Naive thymus-derived CD8-positive, alpha-beta T cell (primary cell): Measurements from ENCODE around the gene UBXN10. TPM values are rescaled to one million over a fixed set of nuclear protein-coding genes. Genes with fewer than 3 reads are reported as not detected.

Experiments used
- ATAC-seq, 2 donors: fragments of 150-1000 bp; cut with Tn5 transposase in 1 of 2; sonication (Bioruptor Pico), chemical (Tn5 transposase) in 1 of 2; 1 replicate in 1 of 2; 2 replicates in 1 of 2; pipeline ENCODE4 v1.10.0; 2021; ENCODE audit warnings: mild to moderate bottlenecking in 2 of 2, moderate library complexity in 2 of 2
- POLR2A ChIA-PET: fragments of 350-600 bp; sonication (Branson Sonifier 250); formaldehyde crosslinking; loops from one replicate; lab custom pipeline; 2021; ENCODE audit warnings: antibody characterized with exemption; lab: Charles Lee
- DNase-seq, 10 donors: peaks; one replicate each; pipeline versions ENCODE4 v3.0.0 to v3.0.0-alpha.2; 2020 to 2022
- H3K27ac Mint-ChIP-seq, 10 donors: one replicate each; pipeline ENCODE4 v1.8.0; 2020 to 2022; ENCODE audit warnings: mild to moderate bottlenecking in 10 of 10, mixed read lengths in 10 of 10, moderate library complexity in 4 of 10, inconsistent platforms in 1 of 10
- H3K27me3 Mint-ChIP-seq, 5 donors: one replicate each; pipeline ENCODE4 v1.8.0; 2021 to 2022; ENCODE audit warnings: mixed read lengths in 5 of 5
- H3K36me3 Mint-ChIP-seq, 3 donors: one replicate each; pipeline ENCODE4 v1.8.0; 2020 to 2022; ENCODE audit warnings: mixed read lengths in 3 of 3, mild to moderate bottlenecking in 2 of 3, inconsistent platforms in 1 of 3
- H3K4me1 Mint-ChIP-seq, 4 donors: one replicate each; pipeline ENCODE4 v1.8.0; 2021 to 2022; ENCODE audit warnings: mixed read lengths in 4 of 4
- H3K4me3 Mint-ChIP-seq, 10 donors: one replicate each; pipeline ENCODE4 v1.8.0; 2020 to 2022; ENCODE audit warnings: mild to moderate bottlenecking in 10 of 10, mixed read lengths in 10 of 10, moderate library complexity in 6 of 10, inconsistent platforms in 1 of 10
- H3K9me3 Mint-ChIP-seq, 9 donors: one replicate each; pipeline ENCODE4 v1.8.0; 2020 to 2022; ENCODE audit warnings: mixed read lengths in 9 of 9, mild to moderate bottlenecking in 3 of 9, inconsistent platforms in 1 of 9, moderate library complexity in 1 of 9
- polyA plus RNA-seq, 3 donors: library from polyadenylated mRNA; unstranded; fragments of 300-500 nt; fragmentation: Illumina TruSeq; gene quantifications; one replicate each; pipeline ENCODE4 v1.2.3, GENCODE V29; 2021
- total RNA-seq, 8 experiments: library from RNA in 2 of 8; stranded (reverse) in 2 of 8; gene quantifications; one replicate each; pipeline ENCODE4 v1.2.3 and lab custom pipeline; 2021 to 2026

UBXN10 gene
- total and polyA plus RNA-seq, 5 experiments from 2014 or later = 0.04 to 0.30 (median 0.07) TPM; not detected in 2

DNA sequence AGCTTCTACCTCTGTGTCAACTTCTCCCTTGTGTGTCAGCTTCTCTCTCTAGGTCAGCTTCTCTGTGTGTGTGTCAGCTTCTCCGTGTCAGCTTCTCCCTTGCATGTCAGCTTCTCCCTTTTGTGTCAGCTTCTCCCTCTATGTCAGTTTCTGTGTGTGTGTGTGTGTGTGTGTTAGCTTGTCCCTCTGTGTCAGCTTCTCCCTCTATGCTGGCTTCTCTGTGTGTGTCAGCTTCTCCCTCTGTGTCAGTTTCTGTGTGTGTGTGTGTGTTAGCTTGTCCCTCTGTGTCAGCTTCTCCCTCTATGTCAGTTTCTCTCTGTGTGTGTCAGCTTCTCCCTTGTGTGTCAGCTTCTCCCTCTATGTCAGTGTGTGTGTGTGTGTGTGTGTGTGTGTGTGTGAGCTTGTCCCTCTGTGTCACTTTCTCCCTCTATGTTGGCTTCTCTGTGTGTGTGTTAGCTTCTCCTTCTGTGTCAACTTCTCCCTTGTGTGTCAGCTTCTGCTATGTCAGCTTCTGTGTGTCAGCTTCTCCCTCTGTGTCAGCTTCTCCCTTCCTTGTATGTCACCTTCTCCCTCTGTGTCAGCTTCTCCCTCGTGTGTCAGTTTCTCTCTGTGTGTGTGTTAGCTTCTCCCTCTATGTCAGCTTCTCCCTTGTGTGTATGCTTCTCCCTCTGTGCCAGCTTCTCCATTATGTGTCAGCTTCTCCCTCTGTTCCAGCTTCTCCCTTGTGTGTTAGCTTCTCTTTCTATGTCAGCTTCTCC, 6.3 kb upstream of the UBXN10 start:
- H3K4me3 Mint-ChIP-seq = no peak overlapping the region
- ATAC-seq (no peak), DNase-seq (peak in 1 of 10 donors; percentile 23)
- peak overlapping the region in 5 of 10 donors; percentile 16 to 84 (median 47) for H3K27ac Mint-ChIP-seq
- H3K27me3 Mint-ChIP-seq = peaks cover 0 to 2% (median 0%) of the 10 kb centered on the region in 5 donors
- H3K36me3 Mint-ChIP-seq = no peaks in the 10 kb centered on the region
- H3K4me1 Mint-ChIP-seq = peaks cover 12 to 18% (median 16%) of the 10 kb centered on the region in 4 donors
- POLR2A ChIA-PET = no interaction called here
- H3K9me3 Mint-ChIP-seq = peaks cover 0 to 14% (median 0%) of the 10 kb centered on the region in 9 donors

GRCh38 chr1:20180129-20180843, 5.6 kb upstream of the UBXN10 start:
- H3K4me1 Mint-ChIP-seq = peaks cover 18 to 20% (median 19%) of the 10 kb centered on the region in 4 donors
- peak overlapping the region in 3 of 10 donors; percentile 35 to 84 (median 77) for H3K27ac Mint-ChIP-seq
- ATAC-seq (no peak), DNase-seq (peak in 1 of 10 donors; percentile 24)
- POLR2A ChIA-PET = no interaction called here
- H3K27me3 Mint-ChIP-seq = peaks cover 0 to 2% (median 0%) of the 10 kb centered on the region in 5 donors
- no peaks in the 10 kb centered on the region for H3K36me3 Mint-ChIP-seq
- H3K9me3 Mint-ChIP-seq = peaks cover 0 to 14% (median 0%) of the 10 kb centered on the region in 9 donors
- H3K4me3 Mint-ChIP-seq = no peak overlapping the region

DNA sequence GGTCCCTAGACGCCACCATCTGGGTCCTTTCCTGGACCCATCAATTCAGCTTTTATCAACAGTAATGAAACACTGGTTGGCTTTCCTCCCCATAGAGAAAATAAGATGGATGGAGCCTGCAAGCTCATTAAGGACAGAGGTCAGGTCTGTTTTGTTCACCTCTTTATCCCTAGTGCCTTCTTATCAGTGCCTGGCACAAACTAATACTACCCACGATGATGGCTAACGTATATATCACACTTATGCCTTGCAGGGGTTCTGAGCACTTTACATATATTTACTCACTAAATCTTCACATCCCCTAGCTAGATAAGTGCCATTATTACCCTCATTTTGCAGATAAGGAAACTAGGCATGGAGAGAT, 5.1 kb upstream of the UBXN10 start:
- no peak for DNase-seq
- Mint-ChIP-seq H3K36me3 (no peaks in the 10 kb centered on the region), H3K4me3 (no peak overlapping the region), H3K4me1 (peaks cover 21 to 23% (median 22%) of the 10 kb centered on the region in 4 donors), H3K27me3 (peaks cover 0 to 2% (median 0%) of the 10 kb centered on the region in 5 donors), H3K9me3 (peaks cover 0 to 14% (median 0%) of the 10 kb centered on the region in 9 donors), H3K27ac (no peak overlapping the region)
- POLR2A ChIA-PET = no interaction called here
- no peak for ATAC-seq

DNA sequence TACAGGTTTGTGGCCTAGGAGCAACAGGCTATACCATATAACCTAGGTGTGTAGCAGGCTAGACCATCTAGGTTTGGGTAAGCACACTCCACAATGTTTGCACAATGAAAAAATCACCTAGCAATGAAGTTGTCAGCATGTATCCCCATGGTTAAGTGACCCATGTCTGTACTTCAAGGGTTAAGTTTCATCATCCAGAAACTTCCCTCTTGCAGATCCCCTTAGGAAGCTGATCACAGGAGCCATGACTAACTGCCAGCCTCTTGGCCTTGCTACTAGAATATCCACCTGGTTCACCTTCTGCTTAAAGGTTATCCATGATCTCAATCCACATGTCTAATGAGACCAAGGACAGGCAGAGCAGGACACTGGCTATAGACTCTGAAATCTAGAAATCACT, 3.5 kb upstream of the UBXN10 start:
- Mint-ChIP-seq H3K9me3 (peaks cover 0 to 14% (median 0%) of the 10 kb centered on the region in 9 donors), H3K27me3 (peaks cover 0 to 2% (median 0%) of the 10 kb centered on the region in 5 donors), H3K4me3 (no peak overlapping the region), H3K27ac (no peak overlapping the region), H3K4me1 (peaks cover 32 to 37% (median 34%) of the 10 kb centered on the region in 4 donors), H3K36me3 (no peaks in the 10 kb centered on the region)
- no peak for ATAC-seq
- DNase-seq = peak in 1 of 10 donors; percentile 28
- POLR2A ChIA-PET = no interaction called here

- H3K9me3 Mint-ChIP-seq = peaks cover 0 to 14% (median 0%) of the 10 kb centered on the region in 9 donors
- peak in 1 of 10 donors; percentile 50 for DNase-seq
- ATAC-seq = no peak
- H3K4me3 Mint-ChIP-seq = no peak overlapping the region
- H3K27me3 Mint-ChIP-seq = peaks cover 0 to 2% (median 0%) of the 10 kb centered on the region in 5 donors
- H3K27ac Mint-ChIP-seq = peak overlapping the region in 3 of 10 donors; percentile 30 to 82 (median 58)
- H3K36me3 Mint-ChIP-seq = no peaks in the 10 kb centered on the region
- peaks cover 34 to 43% (median 40%) of the 10 kb centered on the region in 4 donors for H3K4me1 Mint-ChIP-seq
- POLR2A ChIA-PET = no interaction called here
These were observed 2.9 kb upstream of the UBXN10 start for GRCh38 chr1:20183035-20183434.

DNA sequence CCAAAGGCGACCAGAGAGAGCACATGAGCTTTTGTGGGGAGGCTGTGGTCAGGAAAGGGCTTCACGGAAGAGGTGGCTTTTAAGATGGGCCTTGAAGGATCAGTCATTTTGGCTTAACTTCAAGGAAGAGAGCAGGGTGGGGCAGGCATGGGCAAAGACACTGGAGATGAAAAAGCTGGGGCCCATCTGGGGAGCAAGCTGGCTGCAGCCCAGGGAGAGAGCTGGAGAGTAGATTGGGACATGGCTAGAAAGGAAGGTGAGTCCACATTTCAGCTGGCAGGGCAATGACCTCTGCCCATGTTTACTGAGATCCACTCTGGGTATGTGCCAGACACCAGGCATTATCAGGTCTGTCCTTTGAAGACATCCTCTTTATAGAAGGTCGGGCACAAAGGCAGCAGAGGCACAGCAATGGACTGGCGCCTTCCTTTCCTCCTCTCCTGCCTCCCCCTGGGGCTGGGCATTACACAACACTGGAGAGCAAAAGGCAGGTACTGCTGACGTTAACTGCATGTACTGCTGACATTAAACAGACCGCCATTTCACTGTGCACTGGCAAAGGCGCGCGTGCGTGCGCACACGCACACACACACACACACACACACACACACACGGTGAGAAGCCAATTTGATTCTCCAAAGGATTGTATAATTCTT, 2.2 kb upstream of the UBXN10 start:
- Mint-ChIP-seq H3K4me3 (peak overlapping the region in 5 of 10 donors; percentile 6 to 38 (median 15)), H3K27ac (peak overlapping the region in 6 of 10 donors; percentile 23 to 82 (median 59))

DNA sequence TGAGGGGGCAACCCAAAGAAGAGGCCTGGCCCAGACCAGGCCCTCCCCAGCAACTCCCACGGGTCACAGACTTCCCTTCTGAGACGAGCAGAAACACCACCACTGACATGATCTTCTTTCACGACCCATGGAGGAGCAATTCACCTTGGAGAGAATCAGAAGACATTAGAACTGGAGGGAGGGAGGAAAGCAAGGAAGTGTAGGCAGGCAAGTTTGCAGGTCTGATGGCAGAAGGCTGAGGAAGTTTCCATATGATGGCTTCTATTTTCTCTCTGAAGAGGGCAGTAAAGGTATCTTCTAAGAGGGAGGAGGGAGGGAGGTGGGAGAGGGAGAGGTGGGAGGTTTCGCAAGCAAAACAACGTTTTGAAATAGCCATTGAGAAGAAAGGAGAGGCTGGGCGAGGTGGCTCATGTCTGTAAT, 1.4 kb upstream of the UBXN10 start:
- DNase-seq (no peak), ATAC-seq (no peak)
- peak overlapping the region in 8 of 10 donors; percentile 3 to 91 (median 60) for H3K27ac Mint-ChIP-seq
- peaks cover 0 to 9% (median 0%) of the 10 kb centered on the region in 5 donors for H3K27me3 Mint-ChIP-seq
- POLR2A ChIA-PET = no interaction called here
- peaks cover 0 to 10% (median 0%) of the 10 kb centered on the region in 9 donors for H3K9me3 Mint-ChIP-seq
- peak overlapping the region in 9 of 10 donors; percentile 9 to 89 (median 74) for H3K4me3 Mint-ChIP-seq
- H3K36me3 Mint-ChIP-seq = no peaks in the 10 kb centered on the region
- peaks cover 36 to 50% (median 46%) of the 10 kb centered on the region in 4 donors for H3K4me1 Mint-ChIP-seq

More for the DNA sequence above, 2.2 kb upstream of the UBXN10 start:
- ATAC-seq (no peak), DNase-seq (peak in 1 of 10 donors; percentile 42)
- peaks cover 0 to 14% (median 0%) of the 10 kb centered on the region in 9 donors for H3K9me3 Mint-ChIP-seq
- H3K4me1 Mint-ChIP-seq = peaks cover 40 to 50% (median 46%) of the 10 kb centered on the region in 4 donors
- POLR2A ChIA-PET = no interaction called here
- peaks cover 0 to 4% (median 0%) of the 10 kb centered on the region in 5 donors for H3K27me3 Mint-ChIP-seq
- H3K36me3 Mint-ChIP-seq = no peaks in the 10 kb centered on the region

DNA sequence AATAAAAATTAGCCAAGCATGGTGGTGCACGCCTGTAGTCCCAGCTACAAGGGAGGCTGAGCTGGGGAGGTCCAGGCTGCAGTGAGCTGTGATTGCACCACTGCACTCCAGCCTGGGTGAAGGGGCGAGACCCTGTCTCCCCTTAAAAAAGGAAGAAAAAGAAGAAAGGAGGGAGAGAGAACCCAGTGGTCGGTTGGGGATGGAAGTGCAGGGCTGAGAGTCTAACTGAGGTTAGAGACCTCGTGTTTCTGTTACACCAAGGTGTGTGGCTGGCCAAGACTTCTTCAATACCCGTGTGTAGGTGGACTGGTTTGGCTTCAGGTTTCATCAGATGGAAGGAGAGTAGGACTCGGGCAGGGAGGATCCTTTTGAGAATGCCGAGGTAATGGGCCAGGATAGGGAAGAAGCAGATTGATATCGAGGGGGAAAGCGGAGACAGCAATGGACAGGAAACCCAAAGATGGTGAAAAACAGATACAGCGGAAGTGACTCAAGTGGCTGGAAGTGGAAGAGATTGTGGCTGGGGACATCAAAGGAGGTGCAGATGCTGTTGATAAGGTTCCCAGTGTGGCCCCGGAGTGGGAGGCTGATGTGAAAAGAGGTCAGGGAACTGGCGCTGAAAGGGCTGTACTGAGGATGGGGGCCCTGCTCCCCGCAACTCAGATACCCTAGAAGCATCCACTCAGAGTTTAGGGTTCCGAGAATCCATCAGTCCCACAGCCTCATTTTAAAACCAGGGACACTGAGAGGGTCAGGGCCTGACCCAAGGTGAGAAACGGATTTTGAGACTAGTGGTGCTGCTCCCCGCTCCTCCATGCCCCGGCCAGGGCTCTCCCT, 681 bp upstream of the UBXN10 start:
- DNase-seq = peak in 9 of 10 donors; percentile 25 to 72 (median 51)
- POLR2A ChIA-PET = no interaction called here
- peak; percentile 72 to 78 for ATAC-seq
- Mint-ChIP-seq H3K4me3 (peak overlapping the region; percentile 62 to 92 (median 84)), H3K27me3 (peaks cover 0 to 9% (median 2%) of the 10 kb centered on the region in 5 donors), H3K4me1 (peaks cover 32 to 50% (median 46%) of the 10 kb centered on the region in 4 donors), H3K9me3 (peaks cover 0 to 2% (median 0%) of the 10 kb centered on the region in 9 donors), H3K36me3 (no peaks in the 10 kb centered on the region), H3K27ac (peak overlapping the region; percentile 58 to 91 (median 80))

- DNase-seq (peak in 2 of 10 donors; percentile 8 to 12), ATAC-seq (peak in 1 of 2 donors; percentile 40)
- H3K27ac Mint-ChIP-seq = peak overlapping the region in 7 of 10 donors; percentile 0 to 75 (median 44)
- no peaks in the 10 kb centered on the region for H3K9me3 Mint-ChIP-seq
- no peaks in the 10 kb centered on the region for H3K36me3 Mint-ChIP-seq
- peaks cover 0 to 9% (median 2%) of the 10 kb centered on the region in 5 donors for H3K27me3 Mint-ChIP-seq
- H3K4me3 Mint-ChIP-seq = peak overlapping the region in 9 of 10 donors; percentile 16 to 85 (median 57)
- POLR2A ChIA-PET = no interaction called here
- peaks cover 32 to 50% (median 46%) of the 10 kb centered on the region in 4 donors for H3K4me1 Mint-ChIP-seq
These were observed 1.4 kb downstream of the UBXN10 start for GRCh38 chr1:20187103-20187812.

DNA sequence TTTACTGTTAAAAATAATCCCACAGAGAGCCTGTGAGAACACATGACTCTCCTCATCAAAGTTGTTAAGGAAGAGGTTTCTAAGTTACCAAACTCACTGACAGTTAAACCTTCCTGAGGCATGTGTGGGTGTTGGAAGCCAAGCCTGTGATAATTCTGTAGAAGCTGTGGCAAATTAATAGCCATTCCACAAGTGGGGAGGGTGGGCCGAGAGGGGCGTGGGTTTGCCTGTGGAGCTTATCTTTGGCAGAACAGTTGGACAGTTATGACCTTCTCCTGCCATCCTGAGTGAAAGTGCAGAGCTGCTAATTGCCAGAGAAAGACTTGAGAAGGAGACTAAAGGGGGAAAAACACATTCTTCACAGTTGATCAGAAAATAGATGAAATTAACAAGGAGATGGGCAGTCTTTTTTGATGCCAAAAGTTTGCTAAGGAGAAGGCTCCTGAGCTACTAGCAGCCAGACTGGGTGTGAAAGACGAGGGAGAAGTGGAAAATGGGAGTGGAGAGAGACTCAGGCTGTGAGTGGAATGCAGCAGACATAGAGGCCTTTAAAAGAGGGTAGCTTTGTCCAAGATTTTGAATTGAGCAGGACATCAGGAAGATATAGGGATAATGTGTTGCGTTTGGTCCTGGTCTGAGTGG, 2.0 kb downstream of the UBXN10 start:
- DNase-seq = no peak
- POLR2A ChIA-PET = no interaction called here
- ATAC-seq = no peak
- Mint-ChIP-seq H3K36me3 (no peaks in the 10 kb centered on the region), H3K4me1 (peaks cover 32 to 50% (median 46%) of the 10 kb centered on the region in 4 donors), H3K27me3 (peaks cover 0 to 9% (median 2%) of the 10 kb centered on the region in 5 donors), H3K9me3 (no peaks in the 10 kb centered on the region), H3K4me3 (peak overlapping the region in 4 of 10 donors; percentile 8 to 80 (median 38)), H3K27ac (peak overlapping the region in 3 of 10 donors; percentile 7 to 48 (median 16))

- Mint-ChIP-seq H3K9me3 (no peaks in the 10 kb centered on the region), H3K36me3 (no peaks in the 10 kb centered on the region), H3K4me3 (no peak overlapping the region), H3K27ac (no peak overlapping the region), H3K4me1 (peaks cover 31 to 47% (median 45%) of the 10 kb centered on the region in 4 donors), H3K27me3 (peaks cover 0 to 9% (median under 1%) of the 10 kb centered on the region in 5 donors)
- ATAC-seq (no peak), DNase-seq (no peak)
- POLR2A ChIA-PET = no interaction called here
These were observed 2.5 kb downstream of the UBXN10 start for GRCh38 chr1:20188455-20188817.
